ENCODE data around the gene HEATR5B.
A peak's percentile ranks its signal among the peaks of the same experiment; 100 is the strongest.
"Not testable (repeated sequence)": the region's sequence is repeated elsewhere in the genome, so short reads cannot be mapped to it uniquely, and the experiment has no call there.

The HEATR5B gene

GRCh38 chr2:36981911-36982310 is 102.3 kb downstream of the HEATR5B start:
- no peak for DNase-seq (ENCODE audit: low spot score)

- not testable (repeated sequence) for DNase-seq (ENCODE audit: low spot score)
Observed at GRCh38 chr2:36979007-36979406, 105.2 kb downstream of the HEATR5B start.

DNA sequence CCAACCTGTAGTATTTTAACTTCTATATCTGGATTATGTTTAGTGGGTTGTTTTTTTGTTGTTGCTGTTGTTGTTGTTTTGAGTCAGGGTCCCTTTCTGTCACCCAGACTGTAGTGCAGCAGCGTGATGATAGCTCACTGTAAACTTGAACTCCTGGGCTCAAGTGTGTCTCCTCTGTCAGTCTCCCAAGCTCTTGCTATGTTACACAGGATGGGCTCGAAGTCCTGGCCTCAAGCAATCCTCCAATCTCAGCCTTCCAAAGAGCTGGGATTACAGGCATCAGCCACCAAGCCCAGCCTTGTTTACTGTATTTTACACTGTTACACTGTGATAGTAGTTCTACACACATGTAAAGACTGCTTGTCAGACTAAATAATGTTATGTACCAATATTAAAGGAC is 108.1 kb downstream of the HEATR5B start:
- DNase-seq (ENCODE audit: low spot score) = no peak

DNA sequence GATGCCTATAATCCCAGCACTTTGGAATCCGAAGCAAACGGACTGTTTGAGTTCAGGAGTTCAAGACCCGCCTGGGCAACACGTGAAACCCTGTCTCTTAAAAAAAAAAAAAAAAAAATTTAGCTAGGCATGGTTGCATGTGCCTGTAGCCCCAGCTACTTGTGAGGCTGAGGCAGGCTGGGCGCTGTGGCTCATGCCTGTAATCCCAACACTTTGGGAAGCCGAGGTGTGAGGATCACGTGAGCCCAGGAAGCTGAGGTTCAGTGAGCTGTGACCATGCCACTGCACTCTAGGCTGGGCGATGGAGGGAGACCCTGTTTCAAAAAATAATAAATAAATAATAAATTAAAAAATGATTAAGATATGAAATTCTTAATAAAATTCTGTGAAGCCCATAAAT is 108.9 kb downstream of the HEATR5B start:
- no peak for DNase-seq (ENCODE audit: low spot score)

DNA sequence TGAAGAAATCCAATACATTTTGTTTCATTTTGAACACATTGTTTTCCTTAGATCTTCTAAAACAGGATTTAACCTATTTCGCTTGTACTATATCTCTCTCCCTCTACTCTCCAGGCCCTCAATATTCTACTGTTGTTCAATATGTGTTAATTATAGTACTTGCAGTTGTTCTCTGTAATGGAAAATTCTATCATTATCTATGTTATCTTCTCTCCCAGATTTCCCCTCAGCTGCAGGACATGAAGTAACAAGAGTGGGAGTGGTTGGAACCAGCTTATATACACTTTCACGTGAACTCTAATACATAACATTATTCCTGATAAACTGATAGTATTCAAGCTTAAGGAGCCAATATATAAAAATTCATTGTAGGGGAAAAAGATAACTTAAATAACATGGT is 110.9 kb downstream of the HEATR5B start:
- no peak for DNase-seq (ENCODE audit: low spot score)

GRCh38 chr2:36971990-36972389 is 112.2 kb downstream of the HEATR5B start:
- no peak for DNase-seq (ENCODE audit: low spot score)

DNA sequence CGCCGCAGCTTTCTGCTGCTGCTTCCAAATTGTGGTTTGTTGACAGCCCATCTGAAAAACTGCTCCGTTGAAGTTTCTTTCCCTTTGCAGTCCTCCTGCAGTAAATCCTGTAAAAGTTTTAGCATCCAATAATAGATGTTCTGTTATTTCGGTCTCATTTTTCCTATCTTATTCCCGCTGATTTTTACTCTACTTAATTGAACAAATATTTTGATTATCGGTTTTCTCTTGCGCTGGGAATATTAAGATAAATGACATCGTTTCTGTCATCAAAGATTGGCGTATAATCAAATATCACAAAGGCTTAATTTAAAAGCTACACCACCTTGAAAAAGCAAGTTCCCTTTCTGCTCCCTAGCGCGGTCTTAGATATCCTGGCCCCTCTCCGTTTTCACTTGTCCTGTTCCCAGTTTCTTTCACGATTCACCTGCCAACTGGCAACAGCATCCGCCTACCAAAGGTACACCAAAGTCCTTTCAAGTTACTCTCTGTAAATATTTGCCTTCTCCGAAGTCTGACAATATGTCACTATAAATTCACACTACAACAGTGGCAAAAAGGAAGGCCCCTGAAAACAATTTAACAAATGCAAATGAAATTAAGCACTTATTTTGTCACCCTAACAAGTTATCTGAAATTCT is 116.8 kb downstream of the HEATR5B start:
- DNase-seq (ENCODE audit: low spot score) = peak; percentile 6

DNA sequence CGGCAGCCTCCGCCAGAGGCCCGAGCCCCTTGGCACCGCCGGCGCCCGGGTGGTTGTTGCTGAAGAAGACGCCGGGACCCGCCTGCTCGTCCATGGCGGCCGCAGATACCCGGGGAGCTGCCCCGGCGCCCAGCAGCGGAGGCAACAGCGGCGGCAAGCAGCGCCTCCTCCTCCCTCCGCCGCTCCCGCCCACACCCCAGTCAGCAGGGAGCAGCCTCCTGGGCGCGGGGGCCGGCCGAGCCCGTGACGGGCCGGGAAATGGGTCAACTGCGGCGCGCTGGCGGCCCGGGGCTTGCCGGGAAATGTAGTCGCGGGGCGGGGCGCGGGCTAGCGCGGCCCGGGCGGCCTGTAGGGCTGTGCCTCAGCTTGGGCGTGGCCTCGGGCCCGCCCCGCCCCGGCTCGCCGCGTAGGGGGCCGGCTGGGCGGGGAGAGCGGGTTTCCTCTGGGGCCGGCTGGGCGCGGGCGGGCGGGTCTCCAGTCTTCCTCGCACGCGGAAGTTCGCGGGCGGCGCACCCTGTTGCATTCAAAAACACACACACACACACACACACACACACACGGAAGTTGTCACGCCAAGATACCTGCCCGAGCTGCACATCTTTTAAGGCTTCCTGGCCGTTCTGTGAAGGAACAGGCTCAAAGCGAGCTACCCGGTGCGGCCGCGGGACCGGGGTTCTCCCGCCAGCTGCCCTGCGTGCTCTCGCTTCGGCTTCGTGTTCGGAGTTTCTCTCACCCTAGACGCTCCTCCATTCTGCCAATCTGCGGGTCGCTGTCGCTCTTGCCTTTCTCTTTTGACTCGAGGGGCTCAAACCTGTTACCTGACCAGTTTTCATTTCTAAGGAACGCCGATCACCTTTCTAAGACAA is 117.6 kb downstream of the HEATR5B start, which contains the start of gene STRN:
TSS of gene STRN (minus strand) at position 167 of the 866 bp plus-strand sequence. CDS start at position 94, 73 bp downstream.
- peak; percentile 99 for DNase-seq (ENCODE audit: low spot score)

DNA sequence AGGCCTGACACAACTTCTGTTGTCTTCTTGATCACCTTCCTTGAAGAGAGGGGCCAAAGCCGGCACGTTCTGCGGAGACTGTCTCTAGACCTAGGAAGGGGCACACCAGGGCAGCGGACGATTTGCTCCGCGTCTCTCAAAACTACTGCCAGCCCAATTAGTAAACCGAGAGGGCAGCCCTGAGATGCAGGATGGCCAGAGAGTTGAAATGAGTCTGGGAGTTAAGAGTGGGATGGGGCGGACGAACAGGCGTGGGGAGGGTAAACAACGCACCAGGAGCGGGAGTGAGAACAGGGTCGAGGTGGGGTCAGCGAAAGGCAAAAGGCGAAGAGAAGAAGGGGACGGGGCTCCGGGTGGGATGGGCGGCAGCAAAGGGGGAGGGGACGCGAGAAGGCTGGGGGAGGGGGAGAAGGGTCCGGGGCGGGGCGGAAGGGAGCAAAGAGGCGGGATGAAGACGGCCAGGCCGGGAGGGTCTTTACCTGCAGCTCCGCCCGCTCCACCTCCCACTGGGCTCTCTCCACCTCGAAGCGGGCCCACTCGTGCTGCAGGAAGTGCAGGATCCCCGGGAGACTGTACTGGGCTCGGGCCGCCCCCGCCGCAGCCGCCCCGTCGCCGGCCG is 118.3 kb downstream of the HEATR5B start:
- DNase-seq (ENCODE audit: low spot score) = peak; percentile 60

DNA sequence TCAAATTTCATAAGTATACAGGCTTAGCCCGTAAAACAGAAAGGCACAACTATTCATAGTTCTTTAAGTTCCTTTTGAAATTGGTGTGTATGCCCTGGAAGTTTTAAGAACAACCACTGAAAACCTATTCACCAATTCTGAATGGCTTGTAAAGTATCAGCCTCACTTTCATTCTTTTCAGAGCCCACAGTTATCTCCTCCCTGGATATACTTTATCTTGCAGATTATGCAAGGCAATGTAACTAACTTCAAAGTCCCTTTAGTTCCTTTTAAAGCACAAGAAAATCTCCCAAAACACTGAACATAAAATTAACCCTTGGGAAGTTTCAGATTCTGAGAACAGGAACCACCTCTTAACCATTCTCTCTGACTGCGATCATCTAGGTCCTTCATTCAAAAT is 119.0 kb downstream of the HEATR5B start:
- peak; percentile 11 for DNase-seq (ENCODE audit: low spot score)

- DNase-seq (ENCODE audit: low spot score) = no peak
Observed at GRCh38 chr2:36964496-36965058, 119.6 kb downstream of the HEATR5B start.

DNA sequence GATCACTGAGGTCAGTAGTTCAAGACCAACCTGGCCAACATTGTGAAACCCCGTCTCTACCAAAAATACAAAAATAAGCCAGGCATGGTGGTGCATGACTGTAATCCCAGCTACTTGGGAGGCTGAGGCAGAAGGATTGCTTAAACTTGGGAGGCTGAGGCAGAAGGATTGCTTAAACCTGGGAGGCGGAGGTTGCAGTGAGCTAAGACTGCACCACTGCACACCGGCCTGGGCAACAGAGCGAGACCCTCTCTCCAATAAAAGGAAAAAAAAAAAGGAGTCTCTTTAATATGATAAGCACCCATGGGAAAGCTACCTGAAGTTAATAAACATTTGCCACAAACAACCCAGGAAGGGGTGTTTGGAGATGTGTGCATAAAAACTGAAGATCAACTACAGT is 120.4 kb downstream of the HEATR5B start:
- DNase-seq (ENCODE audit: low spot score) = no peak

DNA sequence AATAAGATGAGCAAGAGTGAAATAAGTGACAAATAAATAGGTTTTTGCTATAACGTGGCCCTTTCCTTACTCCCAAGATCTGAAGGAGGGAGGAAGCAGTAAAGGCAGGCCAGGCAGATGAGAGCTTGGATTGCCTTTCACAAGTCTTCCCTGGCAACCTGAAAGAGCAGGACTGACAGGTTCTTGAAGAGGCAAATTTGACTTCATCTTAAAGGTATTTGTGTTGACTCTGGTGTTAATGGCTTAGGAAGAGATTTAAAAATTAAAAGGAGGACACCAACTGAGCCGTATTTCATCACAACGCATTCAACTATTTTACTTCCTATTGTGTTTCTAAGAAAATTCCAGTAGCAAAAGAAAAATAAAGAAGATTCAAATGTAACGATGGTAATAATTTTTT is 121.1 kb downstream of the HEATR5B start:
- no peak for DNase-seq (ENCODE audit: low spot score)

GRCh38 chr2:36960773-36961172 is 123.4 kb downstream of the HEATR5B start:
- DNase-seq (ENCODE audit: low spot score) = no peak

DNA sequence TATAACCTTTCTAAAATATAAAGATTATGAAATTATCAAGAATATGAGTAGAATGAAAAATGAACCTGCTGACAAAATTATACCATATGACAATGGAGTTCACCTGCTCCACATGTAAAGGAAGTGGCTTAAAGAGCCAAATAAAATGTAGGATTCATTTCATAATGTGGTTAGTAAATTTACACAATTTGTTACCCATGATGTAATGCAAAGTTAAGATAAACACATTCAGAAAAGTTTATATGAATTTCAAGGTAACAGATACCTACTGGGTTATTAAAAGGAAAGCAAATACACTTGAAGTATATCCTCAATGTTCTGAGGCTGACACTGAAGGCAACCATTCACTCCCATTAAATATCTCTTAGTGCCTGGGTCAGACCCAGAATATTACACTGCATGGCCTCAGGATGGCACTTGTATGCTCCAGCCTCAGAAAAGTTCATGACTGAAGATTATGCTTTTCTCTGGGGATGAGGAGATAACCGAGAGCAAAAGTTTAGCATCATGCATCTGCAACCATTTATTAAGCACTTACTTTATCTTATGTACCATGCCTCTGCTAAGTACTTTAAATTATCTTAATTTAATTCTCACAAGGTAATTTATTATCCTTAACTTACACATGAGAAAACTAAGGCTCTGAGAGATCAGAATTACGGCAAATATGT is 124.0 kb downstream of the HEATR5B start:
- no peak for DNase-seq (ENCODE audit: low spot score)

GRCh38 chr2:36954977-36955607 is 129.1 kb downstream of the HEATR5B start:
- DNase-seq (ENCODE audit: low spot score) = no peak

DNA sequence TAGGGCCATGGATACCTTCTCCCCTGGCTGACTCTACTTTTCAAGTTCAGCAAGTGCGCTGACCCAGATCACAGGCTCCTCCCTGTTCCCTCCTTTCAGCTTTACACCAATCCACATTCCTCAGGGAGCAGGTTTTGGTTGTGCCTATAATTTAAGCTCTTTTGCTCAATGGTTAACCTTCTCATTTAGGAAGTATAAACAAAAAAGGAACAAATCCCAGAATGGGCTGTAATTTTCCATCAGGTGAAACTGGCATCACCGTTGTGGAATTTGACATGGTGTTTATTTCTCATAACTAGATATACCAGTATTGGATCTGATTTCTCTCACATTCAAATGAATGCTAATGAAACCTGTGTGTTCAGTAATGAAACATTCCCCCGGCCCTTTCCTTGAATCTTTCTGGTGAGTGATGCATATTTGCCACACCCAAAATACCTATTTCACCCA is 131.4 kb downstream of the HEATR5B start:
- DNase-seq (ENCODE audit: low spot score) = no peak

DNA sequence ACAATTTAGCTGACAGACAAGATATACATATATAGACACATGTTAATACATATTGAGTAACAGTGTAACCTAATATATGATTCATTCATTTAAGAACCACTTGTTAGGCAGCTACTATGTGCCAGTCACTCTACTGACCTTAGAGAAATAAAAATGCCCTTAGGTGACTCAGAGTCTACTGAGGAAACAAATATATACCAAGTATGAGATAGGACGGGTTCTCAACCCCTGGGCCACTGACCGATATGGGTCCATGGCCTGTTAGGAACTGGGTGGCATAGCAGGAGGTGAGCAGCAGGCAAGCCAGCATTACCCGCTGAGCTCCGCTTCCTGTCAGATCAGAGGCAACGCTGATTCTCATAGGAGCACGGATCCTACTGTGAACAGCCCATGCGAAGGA is 132.6 kb downstream of the HEATR5B start:
- DNase-seq (ENCODE audit: low spot score) = no peak

DNA sequence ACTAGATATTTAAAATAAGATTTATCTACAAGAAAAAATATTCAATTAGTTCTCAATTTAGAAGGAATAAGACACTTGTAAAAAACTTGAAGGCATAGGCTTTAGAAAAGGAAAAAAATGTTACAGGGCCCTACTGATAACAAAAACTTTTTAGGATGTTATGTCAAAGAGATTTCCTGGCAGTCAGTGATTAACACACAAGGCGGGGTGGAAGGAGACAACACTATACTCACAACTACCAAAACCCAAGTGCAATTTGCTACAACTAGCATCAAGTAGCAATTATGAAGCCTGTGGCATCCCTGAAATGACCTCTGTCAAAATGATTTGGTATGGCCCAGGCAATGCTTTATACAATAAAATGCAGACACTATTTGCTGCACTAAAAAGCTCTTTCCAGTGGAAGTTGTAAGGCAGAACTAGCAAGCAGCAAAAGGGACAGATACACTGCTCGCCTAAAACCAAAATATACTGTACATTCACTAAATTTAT is 133.1 kb downstream of the HEATR5B start:
- no peak for DNase-seq (ENCODE audit: low spot score)

DNA sequence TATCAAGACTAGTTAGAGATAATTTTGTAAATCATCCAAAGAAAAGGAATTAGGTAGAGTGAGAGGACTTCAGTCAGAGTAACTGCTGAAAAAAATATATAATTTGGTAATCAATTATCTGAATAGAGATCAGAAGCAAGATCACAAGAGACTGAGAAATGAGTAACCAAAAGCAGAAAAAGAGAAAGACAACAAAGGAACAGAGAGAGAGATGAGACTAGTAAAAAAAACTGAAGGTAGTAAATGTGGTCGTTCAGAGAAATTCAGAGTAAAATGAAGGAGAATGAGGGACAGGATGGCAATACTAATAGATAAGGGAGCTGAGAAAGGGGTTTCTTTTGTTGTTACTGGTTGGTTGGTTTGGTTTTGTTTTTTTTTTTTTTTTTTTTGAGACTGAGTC is 134.3 kb downstream of the HEATR5B start:
- no peak for DNase-seq (ENCODE audit: low spot score)

GRCh38 chr2:36945240-36945639 is 138.9 kb downstream of the HEATR5B start:
- DNase-seq (ENCODE audit: low spot score) = not testable (repeated sequence)

Measured in GM03348 (cell line).